ENCODE measurements around the gene ERFE.

ERFE gene

GRCh38 chr2:238141541-238142318 lies 17.0 kb upstream of the ERFE start:
- in situ Hi-C loops (cut with HindIII; ENCODE audit: low pct_ligation_motif_present, low sequenced_read_pairs): no loop called here
- no peaks in the 10 kb centered on the region for H3K27me3 ChIP-seq (replicated peaks)
- no peaks in the 10 kb centered on the region for H3K36me3 ChIP-seq (replicated peaks)
- H3K4me3 ChIP-seq (ENCODE audit: low read depth, low read length): no peak overlapping the region
- TF ChIP-seq, protein P1, sequence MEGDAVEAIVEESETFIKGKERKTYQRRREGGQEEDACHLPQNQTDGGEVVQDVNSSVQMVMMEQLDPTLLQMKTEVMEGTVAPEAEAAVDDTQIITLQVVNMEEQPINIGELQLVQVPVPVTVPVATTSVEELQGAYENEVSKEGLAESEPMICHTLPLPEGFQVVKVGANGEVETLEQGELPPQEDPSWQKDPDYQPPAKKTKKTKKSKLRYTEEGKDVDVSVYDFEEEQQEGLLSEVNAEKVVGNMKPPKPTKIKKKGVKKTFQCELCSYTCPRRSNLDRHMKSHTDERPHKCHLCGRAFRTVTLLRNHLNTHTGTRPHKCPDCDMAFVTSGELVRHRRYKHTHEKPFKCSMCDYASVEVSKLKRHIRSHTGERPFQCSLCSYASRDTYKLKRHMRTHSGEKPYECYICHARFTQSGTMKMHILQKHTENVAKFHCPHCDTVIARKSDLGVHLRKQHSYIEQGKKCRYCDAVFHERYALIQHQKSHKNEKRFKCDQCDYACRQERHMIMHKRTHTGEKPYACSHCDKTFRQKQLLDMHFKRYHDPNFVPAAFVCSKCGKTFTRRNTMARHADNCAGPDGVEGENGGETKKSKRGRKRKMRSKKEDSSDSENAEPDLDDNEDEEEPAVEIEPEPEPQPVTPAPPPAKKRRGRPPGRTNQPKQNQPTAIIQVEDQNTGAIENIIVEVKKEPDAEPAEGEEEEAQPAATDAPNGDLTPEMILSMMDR (IDR thresholded peaks at IDR 0.05; ENCODE audit: low read depth, low read length, missing control alignments): no peak
- DNase-seq: no peak
- H3K27ac ChIP-seq: no peak overlapping the region

GRCh38 chr2:238142382-238143205 lies 16.2 kb upstream of the ERFE start:
- TF ChIP-seq, protein P1 (IDR thresholded peaks at IDR 0.05; ENCODE audit: low read depth, low read length, missing control alignments): no peak
- in situ Hi-C loops (cut with HindIII; ENCODE audit: low pct_ligation_motif_present, low sequenced_read_pairs): no loop called here
- Histone ChIP-seq H3K27me3 (replicated peaks) (no peaks in the 10 kb centered on the region), H3K36me3 (replicated peaks) (no peaks in the 10 kb centered on the region), H3K4me3 (ENCODE audit: low read depth, low read length) (no peak overlapping the region), H3K27ac (no peak overlapping the region)
- no peak for DNase-seq

- Histone ChIP-seq H3K36me3 (replicated peaks) (no peaks in the 10 kb centered on the region), H3K4me3 (ENCODE audit: low read depth, low read length) (no peak overlapping the region), H3K27ac (no peak overlapping the region), H3K27me3 (replicated peaks) (no peaks in the 10 kb centered on the region)
- in situ Hi-C loops (cut with HindIII; ENCODE audit: low pct_ligation_motif_present, low sequenced_read_pairs): no loop called here
- DNase-seq: no peak
- TF ChIP-seq, protein P1 (IDR thresholded peaks at IDR 0.05; ENCODE audit: low read depth, low read length, missing control alignments): no peak
Measured at GRCh38 chr2:238143239-238143951, 15.4 kb upstream of the ERFE start.

- TF ChIP-seq, protein P1 (IDR thresholded peaks at IDR 0.05; ENCODE audit: low read depth, low read length, missing control alignments): no peak
- Histone ChIP-seq H3K36me3 (replicated peaks) (no peaks in the 10 kb centered on the region), H3K4me3 (ENCODE audit: low read depth, low read length) (no peak overlapping the region), H3K27me3 (replicated peaks) (no peaks in the 10 kb centered on the region), H3K27ac (no peak overlapping the region)
- in situ Hi-C loops (cut with HindIII; ENCODE audit: low pct_ligation_motif_present, low sequenced_read_pairs): no loop called here
- DNase-seq: no peak
Measured at GRCh38 chr2:238144262-238144661, 14.5 kb upstream of the ERFE start.

DNA sequence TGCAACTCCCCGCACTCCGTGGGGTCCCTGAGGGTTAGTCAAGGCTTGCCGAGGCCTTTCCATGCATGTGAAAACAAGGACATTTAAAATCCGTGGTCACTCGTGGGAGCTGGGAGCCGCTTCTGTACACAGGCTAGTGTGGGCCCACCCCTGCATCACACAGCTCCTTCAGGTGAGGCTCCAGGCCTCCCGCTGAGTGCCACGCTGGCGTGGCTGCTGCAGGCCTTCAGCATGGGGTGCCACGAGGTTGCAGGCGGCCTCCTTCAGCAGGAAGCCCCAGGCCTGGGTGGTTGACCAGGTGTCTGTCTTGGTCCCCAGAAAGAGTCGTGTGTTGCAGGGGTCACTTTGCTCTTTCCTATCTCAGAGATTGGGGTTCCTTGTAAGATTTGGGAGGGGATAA lies 13.7 kb upstream of the ERFE start:
- TF ChIP-seq, protein P1 (IDR thresholded peaks at IDR 0.05; ENCODE audit: low read depth, low read length, missing control alignments): no peak
- no peak for DNase-seq
- H3K4me3 ChIP-seq (ENCODE audit: low read depth, low read length): no peak overlapping the region
- no peaks in the 10 kb centered on the region for H3K36me3 ChIP-seq (replicated peaks)
- H3K27ac ChIP-seq: no peak overlapping the region
- H3K27me3 ChIP-seq (replicated peaks): no peaks in the 10 kb centered on the region
- in situ Hi-C loops (cut with HindIII; ENCODE audit: low pct_ligation_motif_present, low sequenced_read_pairs): no loop called here
